GM23248 (cell line): Measurements from ENCODE around the gene NARF.

Source experiments
- EZH2 ChIP-seq: fragments of 200-600 bp; sonication (generic); IDR thresholded peaks from 2 replicates; pipeline ENCODE4 v1.6.1; 2018; ENCODE audit warnings: antibody characterized with exemption, mild to moderate bottlenecking; ENCODE audit not compliant: insufficient read depth, poor library complexity, severe bottlenecking
- EZH2phosphoT487 ChIP-seq: fragments of 200-600 bp; sonication (generic); IDR thresholded peaks from 2 replicates; pipeline ENCODE4 v1.6.1; 2018; ENCODE audit warnings: antibody characterized with exemption, moderate library complexity, mild to moderate bottlenecking, low read depth; ENCODE audit not compliant: insufficient read depth

DNA sequence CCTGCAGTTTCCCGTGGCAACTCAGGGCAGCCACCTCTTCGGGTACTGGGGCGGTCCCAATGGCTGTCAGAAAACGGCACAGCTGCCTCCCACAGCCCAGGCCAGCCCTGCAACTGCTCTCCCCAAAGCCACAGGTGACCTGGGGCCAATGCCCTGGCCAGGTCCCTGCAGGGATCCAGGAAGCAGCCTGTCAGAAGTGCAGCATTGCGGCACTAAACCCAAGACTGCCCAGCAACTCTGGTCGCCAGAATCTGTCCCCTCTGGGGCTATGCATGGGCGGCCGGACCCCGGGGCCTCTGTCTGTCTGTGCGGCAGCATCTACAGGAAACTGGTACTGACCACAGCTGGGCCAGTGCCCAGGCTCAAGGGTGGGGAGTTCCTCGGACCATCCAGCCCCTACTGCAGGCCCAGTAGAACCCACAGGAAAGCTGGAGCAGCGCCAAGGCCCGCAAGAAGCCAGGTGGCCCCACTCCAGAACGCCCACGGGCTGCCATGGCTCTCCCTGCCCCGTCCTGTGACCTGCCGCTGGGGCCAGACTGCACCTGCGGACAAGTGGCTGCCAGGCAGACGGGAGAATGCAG, 13.5 kb upstream of the NARF start:
- TF ChIP-seq EZH2 (no peak), EZH2phosphoT487 (no peak)
